ENCODE results near the gene NTM.

GRCh38 chr11:131940126-131940525 is 569.7 kb downstream of the NTM start:
- TF ChIP-seq, protein P1, sequence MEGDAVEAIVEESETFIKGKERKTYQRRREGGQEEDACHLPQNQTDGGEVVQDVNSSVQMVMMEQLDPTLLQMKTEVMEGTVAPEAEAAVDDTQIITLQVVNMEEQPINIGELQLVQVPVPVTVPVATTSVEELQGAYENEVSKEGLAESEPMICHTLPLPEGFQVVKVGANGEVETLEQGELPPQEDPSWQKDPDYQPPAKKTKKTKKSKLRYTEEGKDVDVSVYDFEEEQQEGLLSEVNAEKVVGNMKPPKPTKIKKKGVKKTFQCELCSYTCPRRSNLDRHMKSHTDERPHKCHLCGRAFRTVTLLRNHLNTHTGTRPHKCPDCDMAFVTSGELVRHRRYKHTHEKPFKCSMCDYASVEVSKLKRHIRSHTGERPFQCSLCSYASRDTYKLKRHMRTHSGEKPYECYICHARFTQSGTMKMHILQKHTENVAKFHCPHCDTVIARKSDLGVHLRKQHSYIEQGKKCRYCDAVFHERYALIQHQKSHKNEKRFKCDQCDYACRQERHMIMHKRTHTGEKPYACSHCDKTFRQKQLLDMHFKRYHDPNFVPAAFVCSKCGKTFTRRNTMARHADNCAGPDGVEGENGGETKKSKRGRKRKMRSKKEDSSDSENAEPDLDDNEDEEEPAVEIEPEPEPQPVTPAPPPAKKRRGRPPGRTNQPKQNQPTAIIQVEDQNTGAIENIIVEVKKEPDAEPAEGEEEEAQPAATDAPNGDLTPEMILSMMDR (IDR thresholded peaks at IDR 0.05) = no peak
- no peak for TF ChIP-seq POLR2A (IDR thresholded peaks at IDR 0.05)

Measured in uterus (tissue), 2 donors.